Embryonic facial prominence (tissue), 1 donor: Measurements from ENCODE around the gene MBNL3.
"Not testable (repeated sequence)": the region's sequence is repeated elsewhere in the genome, so short reads cannot be mapped to it uniquely, and the experiment has no call there.

Experiments used
- DNase-seq: peaks from one replicate; pipeline ENCODE4 v3.0.0-alpha.2; 2016; ENCODE audit errors: extremely low spot score

Gene MBNL3

GRCh38 chrX:132480581-132481203, 8.1 kb downstream of the MBNL3 start:
- no peak for DNase-seq

DNA sequence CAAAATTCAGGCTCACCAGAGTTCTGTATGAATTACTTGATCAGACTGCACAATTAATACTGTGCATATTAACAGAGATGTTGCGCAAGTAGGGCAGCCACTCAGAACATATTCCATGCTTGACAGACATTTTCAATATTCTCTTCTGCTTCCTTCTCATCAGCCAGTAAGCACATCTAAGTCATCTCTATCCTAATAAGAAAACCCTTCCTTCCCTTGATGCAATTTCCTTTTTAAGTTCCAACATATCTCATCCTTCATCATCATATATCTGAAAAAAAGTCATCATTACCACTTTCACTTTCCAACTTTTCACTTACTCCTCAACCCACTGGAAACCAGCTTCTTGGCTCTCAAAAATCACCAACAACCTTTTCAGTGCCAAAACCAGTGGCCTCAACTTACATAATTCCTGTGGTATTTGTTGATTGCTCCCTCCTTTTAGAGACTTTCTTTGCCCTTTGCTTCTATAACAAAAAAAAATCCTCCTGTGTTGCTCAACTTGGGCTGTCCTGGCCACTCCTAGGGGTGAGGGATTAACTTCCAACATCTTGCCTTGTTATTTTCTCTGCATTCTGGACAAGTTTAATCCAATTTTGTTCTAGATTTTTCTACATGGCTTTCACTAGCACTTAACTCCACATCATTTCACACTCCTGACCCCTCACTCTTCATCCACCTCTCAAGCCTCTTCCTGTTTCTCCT, 14.1 kb downstream of the MBNL3 start:
- no peak for DNase-seq

DNA sequence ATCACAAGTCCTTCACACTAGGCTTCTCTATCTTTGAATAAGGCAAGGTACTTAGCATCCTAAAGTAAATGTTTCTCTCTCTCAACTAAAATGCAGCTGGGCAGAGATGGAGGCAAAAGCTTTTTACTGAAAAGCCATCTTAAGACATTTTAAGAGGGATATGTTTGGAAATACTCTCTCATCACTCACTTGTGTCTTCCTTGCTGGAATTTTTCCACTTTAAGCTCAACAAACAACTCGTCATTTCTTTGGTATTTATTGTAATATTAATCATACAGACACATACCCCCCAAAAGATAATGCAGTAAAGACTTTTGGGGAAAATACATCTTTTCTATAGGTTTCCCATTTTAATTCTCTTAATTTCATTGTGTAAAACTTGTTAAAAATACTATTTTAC, 16.4 kb downstream of the MBNL3 start:
- no peak for DNase-seq

GRCh38 chrX:132470831-132471230, 18.0 kb downstream of the MBNL3 start:
- no peak for DNase-seq

GRCh38 chrX:132470179-132470578, 18.7 kb downstream of the MBNL3 start:
- no peak for DNase-seq

DNA sequence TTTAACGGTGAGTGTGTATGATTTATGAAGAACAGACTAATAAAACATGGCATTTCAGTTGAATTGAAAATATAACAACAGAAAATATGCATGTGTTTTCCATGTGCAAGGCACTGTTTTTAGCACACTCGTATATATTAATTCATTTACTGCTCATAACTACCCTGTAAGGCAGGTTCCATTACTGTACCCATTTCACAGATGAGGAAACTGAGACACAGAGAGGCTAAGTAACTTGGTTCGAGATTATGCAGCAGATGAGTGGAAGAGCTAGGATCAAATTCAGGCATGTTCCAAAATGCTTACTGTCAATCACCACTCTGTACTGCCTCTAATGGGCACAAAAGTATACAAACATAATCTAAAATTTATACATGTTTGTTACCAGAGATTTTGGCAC, 20.4 kb downstream of the MBNL3 start:
- DNase-seq = no peak

DNA sequence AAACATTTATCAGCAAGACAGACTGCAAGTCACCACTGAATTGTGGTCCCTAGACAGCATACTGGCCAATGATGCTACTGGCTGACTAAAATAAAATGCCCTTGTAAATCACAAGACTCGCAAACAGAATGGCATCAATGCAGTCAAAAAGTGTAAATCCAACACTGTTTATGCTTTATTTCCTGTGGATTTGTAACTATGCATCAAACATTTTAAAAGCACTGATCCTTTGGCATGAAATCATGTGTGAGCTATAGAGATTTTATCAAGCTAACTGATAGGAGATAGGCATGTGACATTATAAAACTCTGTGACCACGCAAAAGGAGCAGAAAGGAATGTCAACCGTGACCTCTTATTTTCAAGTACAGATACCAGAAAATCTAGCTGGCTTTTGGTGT, 20.8 kb downstream of the MBNL3 start:
- no peak for DNase-seq

DNA sequence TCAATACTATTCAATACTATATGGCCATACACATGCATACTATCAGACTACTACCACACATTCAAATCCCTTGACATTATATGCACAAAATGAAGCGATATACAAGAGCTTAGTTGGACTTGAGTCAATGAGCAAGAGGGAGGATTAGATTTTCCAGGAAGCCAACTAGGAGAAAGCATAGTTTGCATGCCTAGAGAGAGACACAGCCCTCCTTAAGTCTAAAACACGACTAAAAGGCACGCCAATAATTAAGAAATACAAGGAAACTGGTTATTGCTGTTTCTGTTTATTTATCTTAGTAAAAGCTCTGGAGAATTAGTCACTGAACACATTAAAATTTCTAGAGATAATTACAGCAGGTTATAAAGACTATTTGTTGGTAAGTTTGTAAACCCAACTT, 21.8 kb downstream of the MBNL3 start:
- DNase-seq = no peak

GRCh38 chrX:132463411-132463810, 25.4 kb downstream of the MBNL3 start:
- DNase-seq = no peak

GRCh38 chrX:132461886-132462285, 27.0 kb downstream of the MBNL3 start:
- no peak for DNase-seq

GRCh38 chrX:132452911-132453550, 35.8 kb downstream of the MBNL3 start:
- DNase-seq = no peak

DNA sequence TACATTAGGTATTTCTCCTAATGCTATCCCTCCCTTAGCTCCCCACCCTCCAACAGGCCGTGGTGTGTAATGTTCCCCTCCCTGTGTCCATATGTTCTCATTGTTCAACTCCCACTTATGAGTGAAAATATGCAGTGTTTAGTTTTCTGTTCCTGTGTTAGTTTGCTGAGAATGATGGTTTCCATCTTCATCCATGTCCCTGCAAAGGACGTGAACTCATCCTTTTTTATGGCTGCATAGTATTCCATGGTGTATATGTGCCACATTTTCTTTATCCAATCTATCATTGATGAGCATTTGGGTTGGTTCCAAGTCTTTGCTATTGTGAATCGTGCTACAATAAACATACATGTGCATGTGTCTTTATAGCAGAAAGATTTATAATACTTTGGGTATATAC, 42.9 kb downstream of the MBNL3 start:
- not testable (repeated sequence) for DNase-seq

GRCh38 chrX:132444936-132445335, 43.9 kb downstream of the MBNL3 start:
- no peak for DNase-seq

DNA sequence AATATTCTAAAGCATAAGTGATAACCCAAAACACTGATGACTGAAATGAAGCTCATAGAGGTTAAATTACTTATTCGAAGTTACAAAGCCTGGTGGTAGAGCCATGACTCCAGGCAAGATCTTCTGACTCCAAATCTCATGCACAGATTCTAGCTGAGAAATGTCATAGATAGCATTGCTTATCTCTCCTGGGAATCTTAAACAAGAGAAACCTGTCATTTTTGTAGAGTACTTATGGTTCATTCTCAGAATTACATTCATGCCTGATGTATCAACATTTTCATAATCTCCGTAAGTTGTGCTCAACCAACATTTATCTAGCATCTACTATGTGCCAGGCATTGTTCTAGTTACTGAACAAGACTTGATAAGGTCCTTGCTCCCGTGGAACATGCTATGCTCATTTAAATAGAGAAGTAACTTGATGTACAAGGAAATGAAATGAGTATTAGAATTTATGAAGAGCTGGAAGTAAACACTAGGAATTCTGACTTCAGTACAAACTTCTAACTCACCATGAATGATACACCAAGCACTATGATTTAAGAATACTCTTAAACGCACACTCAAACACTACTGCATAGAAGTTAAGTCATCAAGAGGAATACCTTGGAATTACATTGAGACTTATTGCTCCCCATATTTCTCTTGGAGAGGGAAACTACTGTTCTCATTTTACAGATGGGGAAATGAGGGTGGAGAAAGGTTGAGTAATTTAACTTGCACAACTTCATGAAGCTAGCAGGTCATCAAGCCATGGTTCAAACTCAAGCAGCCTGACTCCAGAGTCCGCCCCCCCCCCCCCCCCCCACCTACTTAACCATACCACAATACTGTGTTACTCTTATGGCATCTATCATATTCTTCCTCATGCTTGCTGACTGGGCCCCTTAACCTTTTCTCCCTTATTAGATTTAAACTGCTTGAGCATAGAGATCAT, 45.4 kb downstream of the MBNL3 start:
- DNase-seq = no peak

- no peak for DNase-seq
Observed at GRCh38 chrX:132442691-132443090, 46.1 kb downstream of the MBNL3 start.

- no peak for DNase-seq
Observed at GRCh38 chrX:132435222-132435621, 53.6 kb downstream of the MBNL3 start.

GRCh38 chrX:132433551-132433950, 55.3 kb downstream of the MBNL3 start:
- no peak for DNase-seq

GRCh38 chrX:132433001-132433400, 55.8 kb downstream of the MBNL3 start:
- DNase-seq = no peak

DNA sequence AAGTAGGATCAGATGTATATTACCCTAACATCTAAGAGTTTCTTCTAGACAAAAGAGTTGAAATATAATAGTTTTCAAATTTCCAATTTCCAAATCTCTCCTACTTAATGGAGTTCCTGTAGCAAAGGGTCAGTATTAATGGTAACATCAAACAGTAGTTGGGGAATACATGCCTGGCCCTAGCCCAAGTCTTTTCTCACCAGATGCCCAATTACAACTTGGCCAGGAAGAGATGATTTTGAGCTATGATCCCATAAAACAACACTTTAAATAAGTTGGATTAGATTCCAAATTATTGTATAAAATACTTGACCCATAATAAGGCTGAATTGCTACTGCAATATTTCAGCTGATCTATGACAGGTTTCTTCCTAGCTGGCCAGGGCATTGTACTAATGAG, 59.9 kb downstream of the MBNL3 start:
- no peak for DNase-seq

GRCh38 chrX:132426695-132427281, 62.0 kb downstream of the MBNL3 start:
- no peak for DNase-seq

DNA sequence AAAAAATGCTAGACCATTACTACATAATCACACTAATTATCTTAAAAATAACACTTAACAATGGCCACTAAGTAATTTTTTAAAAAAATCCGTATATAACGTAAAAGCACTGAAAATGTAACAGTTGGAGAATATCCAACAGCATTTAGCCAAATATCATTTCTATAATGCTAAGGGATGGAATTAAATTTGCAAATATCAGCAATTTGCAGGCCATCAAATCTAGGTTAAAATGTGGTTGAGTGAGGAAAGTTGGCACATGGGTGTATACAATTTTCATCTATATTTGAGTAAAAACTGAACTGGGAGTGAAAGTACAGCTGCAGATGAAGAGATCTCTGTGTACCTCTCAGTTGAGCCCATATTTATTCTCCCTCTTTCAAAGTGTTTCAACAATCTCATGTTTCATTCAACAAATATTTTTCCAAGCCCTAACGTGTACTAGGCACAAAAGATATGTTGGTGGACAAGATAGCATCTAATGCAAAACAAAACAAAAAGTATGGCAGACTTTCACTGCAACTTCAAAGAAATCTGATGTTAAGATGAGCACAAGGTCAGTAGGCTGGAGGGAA, 63.0 kb downstream of the MBNL3 start:
- no peak for DNase-seq
